HCT116 (cell line): ENCODE data around the gene MTG2. TPM values are rescaled to one million over a fixed set of nuclear protein-coding genes. Genes with fewer than 3 reads are reported as not detected.

Experiments
- ATAC-seq: fragments of 200-7000 bp; cut with Tn5 transposase; 2 replicates; pipeline ENCODE4 v1.9.1; 2020; ENCODE audit warnings: mild to moderate bottlenecking, moderate library complexity
- BruUV-seq: library from RNA; stranded (reverse); fragments of 400-500 nt; replicated peaks from 2 replicates; lab custom pipeline; 2021; lab: Mats Ljungman, UMichigan
- CTCF ChIA-PET: fragments of 300-600 bp; sonication (Branson Sonifier 250); formaldehyde crosslinking; loops from one replicate; lab custom pipeline; 2021; ENCODE audit warnings: antibody characterized with exemption; lab: Charles Lee
- POLR2A ChIA-PET: fragments of 300-600, 350-600 bp; sonication (Branson Sonifier 250); formaldehyde crosslinking; loops from one replicate; lab custom pipeline; 2021; ENCODE audit warnings: antibody characterized with exemption; lab: Charles Lee
- RAD21 ChIA-PET, 2 experiments: fragments of 300-600 bp; sonication (Branson Sonifier 250); formaldehyde crosslinking; loops; one replicate each; lab custom pipeline; 2023; ENCODE audit warnings: low total read pairs in 2 of 2; ENCODE audit not compliant: uncharacterized antibody in 2 of 2, unreplicated experiment in 2 of 2, low non-redundant PET in 1 of 2; lab: Charles Lee
- DNase-seq: peaks from one replicate; pipeline ENCODE4 v3.0.0-alpha.2; 2010; ENCODE audit warnings: low read depth, low spot score
- H2AFZ ChIP-seq: fragments of 200-600 bp; shearing (Covaris generic), sonication (generic); 2 replicates; pipeline ENCODE4 v1.6.1; 2017; ENCODE audit warnings: low read depth, mixed run types, mixed read lengths, antibody characterized with exemption, low read length; ENCODE audit not compliant: poor library complexity, severe bottlenecking
- H3K27ac ChIP-seq: 2 replicates; pipeline ENCODE4 v1.5.1; 2012; ENCODE audit warnings: low read depth, low read length
- H3K27me3 ChIP-seq: fragments of 200-600 bp; sonication (generic); 2 replicates; pipeline ENCODE4 v1.6.1; 2016; ENCODE audit warnings: mixed run types, low read length, mixed read lengths; ENCODE audit not compliant: insufficient read depth
- H3K36me3 ChIP-seq, 2 experiments: fragments of 200-500 bp in 1 of 2; fragments of 200-600 bp in 1 of 2; sonication (Bioruptor generic) in 1 of 2; sonication (generic) in 1 of 2; 2 replicates each; pipeline versions ENCODE4 v1.5.1 to v1.6.1; 2014 to 2016; ENCODE audit warnings: low read length in 2 of 2, inconsistent platforms in 1 of 2, mixed read lengths in 1 of 2, mixed run types in 1 of 2; ENCODE audit not compliant: insufficient read depth in 2 of 2, control insufficient read depth in 1 of 2
- H3K4me1 ChIP-seq, 2 experiments: fragments of 200-600 bp in 1 of 2; sonication (generic) in 1 of 2; 2 replicates each; pipeline versions ENCODE4 v1.5.1 to v1.6.1; 2012 to 2017; ENCODE audit warnings: low read length in 2 of 2, inconsistent platforms in 1 of 2, mild to moderate bottlenecking in 1 of 2, mixed read lengths in 1 of 2, mixed run types in 1 of 2, moderate library complexity in 1 of 2; ENCODE audit not compliant: insufficient read depth in 2 of 2, control insufficient read depth in 1 of 2
- H3K4me2 ChIP-seq: fragments of 200-600 bp; sonication (generic); 2 replicates; pipeline ENCODE4 v1.6.1; 2017; ENCODE audit warnings: mixed run types, low read length, mixed read lengths
- H3K4me3 ChIP-seq, 2 experiments: fragments of 200-600 bp in 1 of 2; sonication (generic) in 1 of 2; replicated peaks in 1 of 2; 2 replicates each; pipeline ENCODE4 v1.5.1; 2011 to 2016; ENCODE audit warnings: low read length in 2 of 2, control low read depth in 1 of 2, low read depth in 1 of 2, mild to moderate bottlenecking in 1 of 2, mixed read lengths in 1 of 2, mixed run types in 1 of 2
- H3K79me2 ChIP-seq: fragments of 200-600 bp; sonication (generic); 2 replicates; pipeline ENCODE4 v1.6.1; 2017; ENCODE audit warnings: mild to moderate bottlenecking, mixed run types, low read length, moderate library complexity, mixed read lengths; ENCODE audit not compliant: insufficient read depth
- H3K9ac ChIP-seq: fragments of 200-600 bp; sonication (generic); 2 replicates; pipeline ENCODE4 v1.6.1; 2016; ENCODE audit warnings: low read length, mixed read lengths
- H3K9me2 ChIP-seq: fragments of 200-600 bp; sonication (generic), shearing (Covaris generic); 2 replicates; pipeline ENCODE4 v1.6.1; 2017; ENCODE audit warnings: mixed run types, mild to moderate bottlenecking, moderate library complexity; ENCODE audit not compliant: insufficient read depth
- H3K9me3 ChIP-seq, 2 experiments: fragments of 200-500 bp in 1 of 2; fragments of 200-600 bp in 1 of 2; sonication (Bioruptor generic) in 1 of 2; sonication (generic) in 1 of 2; 2 replicates each; pipeline ENCODE4 v1.6.1; 2014 to 2017; ENCODE audit warnings: low read length in 2 of 2, mixed read lengths in 2 of 2, inconsistent platforms in 1 of 2, low read depth in 1 of 2, mild to moderate bottlenecking in 1 of 2, mixed run types in 1 of 2, moderate library complexity in 1 of 2; ENCODE audit not compliant: control insufficient read depth in 1 of 2, insufficient read depth in 1 of 2
- H4K20me1 ChIP-seq: fragments of 200-600 bp; sonication (generic), shearing (Covaris generic); 2 replicates; pipeline ENCODE4 v1.6.1; 2017; ENCODE audit warnings: mixed run types, mild to moderate bottlenecking, moderate library complexity; ENCODE audit not compliant: insufficient read depth
- ATF3 ChIP-seq: IDR thresholded peaks from 2 replicates; pipeline ENCODE4 v1.6.1; 2012
- CTCF ChIP-seq, 3 experiments: fragments of 200-600 bp in 1 of 3; sonication (generic) in 1 of 3; IDR thresholded peaks in 2 of 3; conservative IDR thresholded peaks in 1 of 3; 2 replicates each; pipeline ENCODE4 v1.5.1; 2012 to 2017; ENCODE audit warnings: low read depth in 2 of 3, low read length in 2 of 3, antibody characterized with exemption in 1 of 3, borderline replicate concordance in 1 of 3, control low read depth in 1 of 3, mild to moderate bottlenecking in 1 of 3, mixed read lengths in 1 of 3, mixed run types in 1 of 3, moderate library complexity in 1 of 3; ENCODE audit not compliant: insufficient read depth in 1 of 3
- EZH2 ChIP-seq: fragments of 200-600 bp; sonication (generic); IDR thresholded peaks from 2 replicates; pipeline ENCODE4 v1.6.1; 2017; ENCODE audit warnings: antibody characterized with exemption, mixed run types
- EZH2phosphoT487 ChIP-seq: fragments of 200-600 bp; IDR thresholded peaks from 2 replicates; pipeline ENCODE4 v1.6.1; 2018; ENCODE audit warnings: antibody characterized with exemption, borderline replicate concordance
- FOSL1 ChIP-seq: IDR thresholded peaks from 2 replicates; pipeline ENCODE4 v1.6.1; 2012; ENCODE audit warnings: low read depth
- MAX ChIP-seq: IDR thresholded peaks from 2 replicates; pipeline ENCODE4 v1.6.1; 2012
- POLR2AphosphoS5 ChIP-seq: IDR thresholded peaks from 2 replicates; pipeline ENCODE4 v1.6.1; 2011; ENCODE audit warnings: mild to moderate bottlenecking, low read depth, low read length, moderate library complexity
- REST ChIP-seq: IDR thresholded peaks from 2 replicates; pipeline ENCODE4 v1.6.1; 2012; ENCODE audit warnings: low read depth
- ZBTB33 ChIP-seq: IDR thresholded peaks from 2 replicates; pipeline ENCODE4 v1.6.1; 2011; ENCODE audit warnings: mild to moderate bottlenecking, low read length, moderate library complexity; ENCODE audit not compliant: insufficient replicate concordance; ENCODE audit errors: extremely low read depth
- ZNF274 ChIP-seq: fragments of 200-500 bp; sonication (Bioruptor generic); IDR thresholded peaks from 2 replicates; pipeline ENCODE4 v1.6.1; 2014; ENCODE audit warnings: mild to moderate bottlenecking, low read depth, low read length, inconsistent platforms
- intact Hi-C: fragments of 100-400 bp; cut with micrococcal nuclease; formaldehyde crosslinking; loops from 2 replicates; pipeline ENCODE4 v1.10.0; 2022
- total RNA-seq: library from RNA; stranded (reverse); gene quantifications from one replicate; pipeline ENCODE4 v1.2.1, GENCODE V29; 2021; ENCODE audit not compliant: unreplicated experiment

The MTG2 gene
- total RNA-seq, 1 experiment from 2014 or later, result 43.3 TPM

GRCh38 chr20:62211769-62212288, 29.0 kb downstream of the MTG2 start:
- Histone ChIP-seq H3K4me3 (no peak overlapping the region), H3K79me2 (no peaks in the 10 kb centered on the region), H2AFZ (no peak overlapping the region), H3K4me2 (no peak overlapping the region), H4K20me1 (no peaks in the 10 kb centered on the region), H3K9me3 (no peaks in the 10 kb centered on the region), H3K9me2 (no peaks in the 10 kb centered on the region), H3K27ac (no peak overlapping the region), H3K36me3 (no peaks in the 10 kb centered on the region), H3K4me1 (peaks cover 0 to 5% of the 10 kb centered on the region in 2 experiments; a peak in 1 of 4 replicates), H3K27me3 (peaks cover 11% of the 10 kb centered on the region; the same call in 1 of the 2 replicates), H3K9ac (no peak overlapping the region)
- intact Hi-C loops, result no loop called here
- ChIA-PET CTCF (no interaction called here), RAD21 (no interaction called here), POLR2A (no interaction called here)
- ATAC-seq, result no peak
- BruUV-seq, result no TSS peak
- no peak for DNase-seq
- no peak for TF ChIP-seq ZNF274
- no peak for TF ChIP-seq MAX
- TF ChIP-seq FOSL1, result no peak
- no peak for TF ChIP-seq REST
- no peak for TF ChIP-seq ZBTB33
- TF ChIP-seq ATF3, result no peak
- TF ChIP-seq EZH2phosphoT487, result no peak
- no peak for TF ChIP-seq EZH2
- TF ChIP-seq CTCF (IDR thresholded peaks at IDR 0.05 in 2 of 3, conservative IDR thresholded peaks at IDR 0.05 in 1 of 3; ENCODE audit: borderline replicate concordance in 1 of 3, insufficient read depth in 1 of 3, low read depth in 2 of 3, low read length in 2 of 3), result no peak
- no peak for TF ChIP-seq POLR2AphosphoS5
